Tibial nerve (tissue), 4 donors: ENCODE data around the gene DISC1.
"Not testable (repeated sequence)": the region's sequence is repeated elsewhere in the genome, so short reads cannot be mapped to it uniquely, and the experiment has no call there.

Experiments used
- CTCF ChIP-seq, 5 experiments: fragments of 200-600 bp in 3 of 5; fragments of 450-650 bp in 2 of 5; sonication (generic) in 3 of 5; IDR thresholded peaks; one replicate each; pipeline ENCODE4 v1.5.1; 2016 to 2019; ENCODE audit warnings: antibody characterized with exemption in 5 of 5, mild to moderate bottlenecking in 3 of 5, moderate library complexity in 2 of 5
- EP300 ChIP-seq, 2 donors: sonication (generic); formaldehyde crosslinking; IDR thresholded peaks; one replicate each; pipeline ENCODE4 v1.6.1; 2017; ENCODE audit warnings: antibody characterized with exemption in 2 of 2, mild to moderate bottlenecking in 1 of 2
- POLR2A ChIP-seq, 2 donors: fragments of 450-650 bp; IDR thresholded peaks; one replicate each; pipeline ENCODE4 v1.6.1; 2017; ENCODE audit warnings: antibody characterized with exemption in 2 of 2, mild to moderate bottlenecking in 2 of 2, moderate library complexity in 2 of 2

GRCh38 chr1:231636922-231637321 lies 10.3 kb downstream of the DISC1 start:
- TF ChIP-seq CTCF, POLR2A, EP300 (IDR thresholded peaks at IDR 0.05): not testable (repeated sequence)
